Upper lobe of right lung (tissue), 1 donor: ENCODE measurements around the gene LMAN2. TPM values are rescaled to one million over a fixed set of nuclear protein-coding genes. Genes with fewer than 3 reads are reported as not detected.
A peak's percentile ranks its signal among the peaks of the same experiment; 100 is the strongest.

Experiments used
- ATAC-seq: fragments of 200-7000 bp; cut with Tn5 transposase; one replicate; pipeline ENCODE4 v1.9.1; 2020; ENCODE audit warnings: mild to moderate bottlenecking, moderate library complexity
- DNase-seq: peaks from one replicate; pipeline ENCODE4 v3.0.0-alpha.2; 2020
- H3K27ac ChIP-seq: fragments of 200-600 bp; one replicate; pipeline ENCODE4 v1.8.0; 2022
- H3K27me3 ChIP-seq: fragments of 200-600 bp; one replicate; pipeline ENCODE4 v1.8.0; 2022; ENCODE audit warnings: mild to moderate bottlenecking
- H3K36me3 ChIP-seq: fragments of 200-600 bp; one replicate; pipeline ENCODE4 v1.8.0; 2022
- H3K4me1 ChIP-seq: fragments of 200-600 bp; one replicate; pipeline ENCODE4 v1.8.0; 2022
- H3K4me3 ChIP-seq: fragments of 200-600 bp; one replicate; pipeline ENCODE4 v1.8.0; 2022; ENCODE audit warnings: mild to moderate bottlenecking
- H3K9me3 ChIP-seq: fragments of 200-600 bp; one replicate; pipeline ENCODE4 v1.8.0; 2022
- intact Hi-C: fragments of 100-400 bp; cut with DNase I; formaldehyde crosslinking; loops from one replicate; pipeline ENCODE4 v1.11.0; 2022
- total RNA-seq: library from RNA; stranded (reverse); fragmentation: NEBNext Ultra II Directional; extraction: Animal tissue kit (Norgen Biotek cat#: 25700); gene quantifications from one replicate; pipeline ENCODE4 v1.2.1, GENCODE V29; 2021
- TF ChIP-seq, protein P1 (sequence below): fragments of 200-600 bp; IDR thresholded peaks from one replicate; pipeline ENCODE4 v1.8.0; 2022; ENCODE audit warnings: antibody characterized with exemption
- donor health status: DM: no; HTN: yes; CAD: no; lungs with severe emphysema.

The LMAN2 gene
- total RNA-seq, 1 donor from 2014 or later, result 117 TPM

DNA sequence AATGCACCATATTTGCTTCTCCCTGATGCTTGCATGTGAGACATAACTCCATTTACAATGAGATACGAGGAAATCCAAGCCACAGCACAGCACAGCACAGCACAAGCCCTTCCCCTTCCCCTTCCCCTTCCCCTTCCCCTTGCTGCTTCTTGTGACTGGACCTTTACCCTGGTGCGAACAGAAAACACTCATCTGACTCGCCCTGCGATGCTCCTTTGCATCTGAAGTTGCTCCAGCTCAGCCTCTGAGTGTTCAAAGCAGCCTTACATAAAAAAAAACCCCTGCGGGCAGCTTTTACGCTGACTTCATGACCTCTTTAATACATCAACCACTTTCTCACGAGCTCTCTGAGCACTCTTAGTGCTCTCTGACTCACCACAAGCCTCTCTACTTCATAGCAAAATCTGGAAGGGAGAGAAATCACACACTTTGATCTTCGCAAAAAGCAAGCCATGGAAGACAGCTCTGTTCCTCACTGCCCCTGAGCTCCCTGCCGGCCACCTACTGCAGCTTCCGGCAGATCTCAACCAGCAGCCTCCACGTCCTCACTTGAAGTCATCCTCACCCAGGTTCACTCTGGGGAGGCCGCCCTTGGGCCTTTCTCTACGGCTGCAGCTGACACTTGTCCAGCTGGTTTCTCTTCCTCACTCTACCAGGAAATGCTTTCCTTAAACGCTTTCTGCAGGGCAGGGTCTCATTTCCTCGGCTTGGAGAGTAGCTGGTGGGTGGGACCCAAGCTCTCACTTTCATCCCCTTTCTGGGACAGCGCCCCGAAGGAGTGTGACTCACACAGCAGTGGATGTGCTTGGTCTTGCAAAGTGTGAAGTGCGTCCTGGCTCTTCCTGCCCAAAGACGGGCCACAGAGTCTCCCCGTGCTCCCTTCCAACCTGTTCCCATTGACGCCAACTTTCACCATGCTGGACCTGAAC lies 38.0 kb upstream of the LMAN2 start:
- ATAC-seq (peak; percentile 6), DNase-seq (no peak)
- Histone ChIP-seq H3K36me3 (no peaks in the 10 kb centered on the region), H3K27ac (peak overlapping the region; percentile 42), H3K9me3 (no peaks in the 10 kb centered on the region), H3K27me3 (peaks cover 9% of the 10 kb centered on the region), H3K4me1 (peaks cover 9% of the 10 kb centered on the region), H3K4me3 (no peak overlapping the region)
- intact Hi-C loops, result loop anchor here (5.0 kb wide), 1 partner anchor 113 kb away; no protein-coding TSS in a partner anchor
- TF ChIP-seq, protein P1, sequence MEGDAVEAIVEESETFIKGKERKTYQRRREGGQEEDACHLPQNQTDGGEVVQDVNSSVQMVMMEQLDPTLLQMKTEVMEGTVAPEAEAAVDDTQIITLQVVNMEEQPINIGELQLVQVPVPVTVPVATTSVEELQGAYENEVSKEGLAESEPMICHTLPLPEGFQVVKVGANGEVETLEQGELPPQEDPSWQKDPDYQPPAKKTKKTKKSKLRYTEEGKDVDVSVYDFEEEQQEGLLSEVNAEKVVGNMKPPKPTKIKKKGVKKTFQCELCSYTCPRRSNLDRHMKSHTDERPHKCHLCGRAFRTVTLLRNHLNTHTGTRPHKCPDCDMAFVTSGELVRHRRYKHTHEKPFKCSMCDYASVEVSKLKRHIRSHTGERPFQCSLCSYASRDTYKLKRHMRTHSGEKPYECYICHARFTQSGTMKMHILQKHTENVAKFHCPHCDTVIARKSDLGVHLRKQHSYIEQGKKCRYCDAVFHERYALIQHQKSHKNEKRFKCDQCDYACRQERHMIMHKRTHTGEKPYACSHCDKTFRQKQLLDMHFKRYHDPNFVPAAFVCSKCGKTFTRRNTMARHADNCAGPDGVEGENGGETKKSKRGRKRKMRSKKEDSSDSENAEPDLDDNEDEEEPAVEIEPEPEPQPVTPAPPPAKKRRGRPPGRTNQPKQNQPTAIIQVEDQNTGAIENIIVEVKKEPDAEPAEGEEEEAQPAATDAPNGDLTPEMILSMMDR, result no peak

DNA sequence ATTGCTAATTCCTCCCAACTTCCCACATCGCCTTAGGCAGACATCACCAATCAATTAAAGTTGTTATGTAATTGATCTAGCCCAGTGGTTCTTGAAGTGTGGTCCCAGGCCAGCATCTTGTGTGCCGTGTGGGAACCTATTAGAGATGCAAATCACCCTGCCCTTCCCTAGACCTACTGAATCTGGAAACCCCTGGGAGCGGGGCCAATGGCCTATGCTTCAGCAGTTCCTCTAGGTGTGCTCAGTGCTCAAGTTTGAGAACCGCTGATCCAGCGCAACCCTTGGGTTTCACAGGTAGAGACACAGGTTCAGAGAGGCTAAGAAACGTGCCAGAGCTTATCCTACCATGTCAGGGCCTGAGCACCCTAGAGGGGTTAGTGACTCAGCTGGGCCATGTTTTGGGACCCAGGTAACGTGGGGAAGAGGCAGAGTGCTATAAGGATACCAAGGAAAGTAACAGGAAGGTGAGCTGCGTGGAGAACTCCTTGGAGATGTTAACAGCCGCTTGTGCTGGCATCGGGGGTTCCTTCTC lies 37.1 kb upstream of the LMAN2 start:
- TF ChIP-seq, protein P1, result no peak
- no peak overlapping the region for H3K4me3 ChIP-seq
- no peaks in the 10 kb centered on the region for H3K9me3 ChIP-seq
- H3K4me1 ChIP-seq, result peaks cover 9% of the 10 kb centered on the region
- no peak overlapping the region for H3K27ac ChIP-seq
- no peaks in the 10 kb centered on the region for H3K36me3 ChIP-seq
- intact Hi-C loops, result no loop called here
- ATAC-seq (no peak), DNase-seq (no peak)
- peaks cover 9% of the 10 kb centered on the region for H3K27me3 ChIP-seq

DNA sequence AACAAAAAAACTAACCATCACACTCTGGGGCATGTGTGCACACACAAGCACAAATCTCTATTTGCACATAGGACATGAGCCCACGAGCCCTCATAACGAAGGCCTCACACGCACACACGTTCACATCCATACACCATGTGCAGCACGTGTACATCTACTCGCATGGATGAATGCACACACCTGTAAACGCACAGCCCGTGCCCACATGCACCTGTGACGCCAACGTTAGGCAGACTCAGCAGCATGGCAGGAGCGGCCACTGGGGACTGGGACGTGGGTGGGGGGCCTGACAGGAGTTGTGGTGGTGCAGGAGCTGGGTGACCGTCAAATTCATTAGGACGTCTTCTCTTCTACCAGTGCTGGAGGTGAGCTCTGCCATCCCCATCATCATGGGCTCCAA lies 35.9 kb upstream of the LMAN2 start:
- ATAC-seq, result no peak
- no peak for DNase-seq
- Histone ChIP-seq H3K27me3 (peaks cover 9% of the 10 kb centered on the region), H3K4me3 (no peak overlapping the region), H3K36me3 (no peaks in the 10 kb centered on the region), H3K4me1 (peaks cover 9% of the 10 kb centered on the region), H3K9me3 (no peaks in the 10 kb centered on the region), H3K27ac (no peak overlapping the region)
- TF ChIP-seq, protein P1, result no peak
- intact Hi-C loops, result no loop called here

DNA sequence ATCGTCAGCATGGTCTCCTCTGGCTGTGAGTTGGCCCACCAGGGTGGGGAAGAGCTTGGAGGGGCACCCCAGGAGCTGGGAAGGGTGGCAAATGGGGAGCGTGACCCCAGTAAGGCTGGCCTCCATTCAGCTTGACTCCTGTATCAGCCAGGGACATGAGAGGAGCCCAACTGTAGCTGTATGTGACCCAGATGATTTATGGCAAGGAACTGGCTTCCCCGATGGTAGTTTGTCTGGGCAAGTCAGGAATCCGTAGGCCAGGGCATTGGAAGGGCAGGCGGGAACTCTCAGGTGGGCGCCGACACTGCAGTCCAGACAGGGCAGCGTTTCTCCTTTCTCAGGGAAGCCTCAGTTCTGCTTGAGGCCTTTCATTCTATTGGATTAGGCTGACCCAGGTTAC lies 35.1 kb upstream of the LMAN2 start:
- Histone ChIP-seq H3K4me1 (peaks cover 9% of the 10 kb centered on the region), H3K9me3 (no peaks in the 10 kb centered on the region), H3K4me3 (no peak overlapping the region), H3K27me3 (peaks cover 12% of the 10 kb centered on the region), H3K36me3 (no peaks in the 10 kb centered on the region), H3K27ac (no peak overlapping the region)
- ATAC-seq (no peak), DNase-seq (no peak)
- TF ChIP-seq, protein P1, result no peak
- intact Hi-C loops, result no loop called here

DNA sequence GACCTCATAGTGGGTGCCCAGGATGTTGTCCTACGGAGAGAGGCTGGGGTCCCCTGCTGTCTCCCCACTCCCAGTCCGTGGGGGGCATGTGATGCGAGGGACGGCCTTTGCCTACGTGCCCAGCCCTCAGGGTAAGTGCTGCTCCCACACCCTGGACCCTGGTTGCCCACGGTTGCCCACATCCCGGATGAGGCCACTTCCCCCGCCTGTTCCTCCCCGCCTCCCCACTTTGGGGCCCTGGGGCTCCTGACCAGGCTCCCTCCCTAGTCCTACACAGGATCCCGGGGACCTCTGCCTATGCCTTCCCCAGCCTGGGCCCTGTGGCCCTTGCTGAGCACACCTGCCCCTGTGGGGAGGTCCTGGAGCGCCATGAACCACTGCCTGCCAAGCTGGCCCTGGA lies 34.3 kb upstream of the LMAN2 start:
- H3K27ac ChIP-seq, result no peak overlapping the region
- no peaks in the 10 kb centered on the region for H3K9me3 ChIP-seq
- H3K4me3 ChIP-seq, result no peak overlapping the region
- H3K4me1 ChIP-seq, result peaks cover 9% of the 10 kb centered on the region
- DNase-seq, result no peak
- TF ChIP-seq, protein P1, result no peak
- intact Hi-C loops, result no loop called here
- H3K27me3 ChIP-seq, result peaks cover 14% of the 10 kb centered on the region
- no peak for ATAC-seq
- no peaks in the 10 kb centered on the region for H3K36me3 ChIP-seq
